SHP77 treated with DMSO at 0.1 percent for 48 hours (cell line): ENCODE measurements around the gene SLC11A1.

Source experiments
- DNase-seq: peaks from one replicate; lab custom pipeline; 2025; lab: John Stamatoyannopoulos, UW

Gene SLC11A1

GRCh38 chr2:218381916-218382366 is at the start of gene SLC11A1:
TSS of gene SLC11A1 (plus strand) at chr2:218382273. CDS start at chr2:218382369, 96 bp downstream.
- DNase-seq, result no peak

GRCh38 chr2:218332288-218332687 is 49.8 kb upstream of the SLC11A1 start:
- no peak for DNase-seq

DNA sequence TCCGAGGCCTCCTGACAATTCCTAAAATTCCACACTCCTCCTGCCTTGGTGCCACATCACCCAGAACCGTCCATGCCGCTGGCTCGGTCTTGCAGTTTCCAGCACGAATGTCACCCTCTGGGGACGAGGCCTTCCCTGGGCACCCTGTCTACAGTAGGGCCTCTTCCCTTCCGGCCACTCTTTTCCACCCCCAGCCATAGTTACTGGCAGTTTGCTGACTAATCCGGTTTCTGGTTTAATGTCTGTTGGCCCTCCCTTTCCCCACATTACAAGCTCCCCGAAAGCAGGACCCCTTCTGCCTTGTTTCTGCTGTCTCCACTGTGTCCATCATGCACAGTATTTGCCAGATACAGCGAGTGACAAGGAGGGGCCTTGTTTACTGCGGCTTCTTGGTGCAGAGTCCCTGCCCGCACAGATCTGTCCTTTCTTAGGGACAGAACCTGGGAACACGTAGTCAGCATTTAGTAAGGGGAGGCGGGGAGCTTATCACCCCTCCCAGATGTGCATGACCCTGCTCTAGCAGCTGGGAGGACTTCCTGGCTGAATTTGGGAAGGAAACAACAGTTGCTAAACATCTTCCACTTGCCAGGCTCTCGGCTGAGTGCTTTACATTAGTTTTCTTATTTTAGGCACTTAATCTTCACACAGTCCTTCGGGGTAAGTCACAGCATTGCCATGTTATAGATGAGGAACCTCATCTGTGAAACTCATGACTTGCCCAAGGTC is 49.0 kb upstream of the SLC11A1 start:
- DNase-seq, result no peak

DNA sequence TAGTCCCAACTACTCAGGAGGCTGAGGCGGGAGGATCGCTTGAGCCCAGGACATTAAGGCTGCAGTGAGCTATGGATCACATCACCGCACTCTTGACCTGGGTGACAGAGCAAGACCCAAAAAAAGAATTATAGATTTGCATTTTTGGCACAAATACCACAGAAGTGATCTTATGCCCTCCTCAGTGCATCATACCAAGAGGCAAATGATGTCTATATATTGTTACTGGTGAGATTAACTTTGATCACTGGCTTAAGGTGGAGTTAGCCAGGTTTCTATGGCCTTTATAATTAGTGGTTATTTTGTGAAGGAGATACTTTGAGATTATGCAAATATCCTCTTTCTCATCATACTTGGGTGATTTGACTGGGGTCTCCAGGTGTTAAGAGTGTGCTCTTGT is 47.5 kb upstream of the SLC11A1 start:
- no peak for DNase-seq

GRCh38 chr2:218340656-218341055 is 41.4 kb upstream of the SLC11A1 start:
- no peak for DNase-seq

- no peak for DNase-seq
Observed at GRCh38 chr2:218341381-218341780, 40.7 kb upstream of the SLC11A1 start.

DNA sequence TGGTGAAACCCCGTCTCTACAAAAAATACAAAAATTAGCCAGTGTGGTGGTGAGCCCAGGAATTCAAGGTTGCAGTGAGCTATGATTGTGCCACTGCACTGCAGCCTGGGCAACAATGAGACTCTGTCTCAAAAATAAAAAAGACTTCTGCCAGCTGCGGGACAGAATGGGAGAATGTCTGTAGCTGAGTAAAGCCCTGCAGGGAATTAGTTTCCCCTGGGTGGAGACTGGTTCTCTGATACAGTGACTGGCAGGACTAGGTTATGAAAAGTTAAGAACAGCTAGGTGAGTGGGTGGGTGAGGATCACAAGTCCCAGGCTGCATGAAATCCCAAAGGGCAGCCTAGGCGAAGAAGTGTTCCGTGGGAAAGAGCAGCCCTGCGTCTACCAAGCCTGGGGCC is 39.2 kb upstream of the SLC11A1 start:
- no peak for DNase-seq

GRCh38 chr2:218343591-218343990 is 38.5 kb upstream of the SLC11A1 start:
- DNase-seq, result no peak

- no peak for DNase-seq
Observed at GRCh38 chr2:218344090-218344754, 37.9 kb upstream of the SLC11A1 start.

GRCh38 chr2:218344755-218345417 is 37.2 kb upstream of the SLC11A1 start:
- no peak for DNase-seq

DNA sequence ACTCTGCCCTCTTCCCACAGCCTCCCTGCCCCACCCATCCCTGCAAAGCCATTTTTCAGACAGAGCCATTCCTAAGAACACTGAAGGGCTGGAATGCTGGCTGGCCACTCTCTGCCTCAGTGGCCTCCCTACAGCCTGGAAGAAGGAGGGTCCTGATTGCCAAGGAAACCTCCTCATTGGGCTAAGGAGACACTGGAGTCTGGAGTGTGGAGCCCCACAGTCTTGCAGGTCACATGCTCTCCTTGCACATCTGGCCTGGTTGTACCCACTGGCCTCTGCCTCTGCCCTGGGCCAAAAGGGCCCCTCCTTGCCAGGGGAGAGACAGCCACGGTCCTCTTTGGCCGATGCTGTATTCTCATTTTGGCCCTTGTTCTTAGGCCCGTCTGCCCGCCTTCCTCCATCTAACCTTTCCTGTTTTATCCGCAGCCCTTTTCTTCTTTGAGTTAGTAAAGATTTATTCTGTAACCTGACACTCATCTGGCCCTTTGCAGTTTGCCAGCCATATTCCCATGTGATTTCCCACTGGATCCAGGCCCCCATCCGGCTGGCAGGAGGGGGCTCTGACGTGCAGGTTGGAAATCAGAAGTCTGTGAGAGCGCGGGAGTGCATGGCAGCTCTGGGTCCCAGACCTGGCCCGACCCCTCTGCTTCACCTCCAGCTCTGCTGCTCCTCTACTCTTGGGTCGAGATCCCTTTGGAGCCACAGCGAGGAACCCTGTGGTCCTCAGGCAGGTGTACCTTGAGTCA is 36.4 kb upstream of the SLC11A1 start:
- DNase-seq, result no peak

DNA sequence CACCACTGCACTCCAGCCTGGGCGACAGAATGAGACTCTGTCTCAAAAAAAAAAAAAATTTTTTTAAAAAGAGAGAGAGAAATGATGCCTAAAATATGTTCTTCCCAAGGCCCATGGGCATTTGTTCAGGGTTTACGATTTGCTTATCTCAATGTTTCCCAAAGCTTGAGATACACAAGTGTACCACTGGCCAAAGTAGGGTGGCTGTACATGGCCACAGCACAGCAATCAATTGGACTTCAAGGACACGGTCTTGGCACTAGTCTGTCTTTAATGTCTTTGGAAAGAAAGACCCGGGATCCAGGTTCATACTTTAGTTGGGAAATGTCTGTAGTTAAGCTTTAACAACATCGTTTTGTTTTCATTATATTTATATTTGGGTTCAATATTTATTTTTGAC is 34.9 kb upstream of the SLC11A1 start:
- no peak for DNase-seq

DNA sequence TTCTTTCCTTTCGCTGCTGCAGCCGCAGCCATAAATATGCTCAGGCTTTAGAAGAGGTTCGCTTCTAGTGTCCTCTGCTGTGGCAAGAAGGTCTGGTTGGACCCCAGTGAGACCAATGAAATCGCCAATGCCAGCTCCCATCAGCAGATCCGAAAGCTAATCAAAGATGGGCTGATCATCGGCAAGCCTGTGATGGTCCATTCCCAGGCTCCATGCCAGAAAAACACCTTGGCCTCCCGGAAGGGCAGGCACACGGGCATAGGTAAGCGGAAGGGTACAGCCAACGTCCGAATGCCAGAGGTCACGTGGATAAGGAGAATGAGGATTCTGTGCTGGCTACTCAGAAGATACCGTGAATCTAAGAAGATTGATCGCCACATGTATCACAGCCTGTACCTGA is 28.0 kb upstream of the SLC11A1 start:
- no peak for DNase-seq

GRCh38 chr2:218354850-218355443 is 27.1 kb upstream of the SLC11A1 start:
- DNase-seq, result no peak

- DNase-seq, result no peak
Observed at GRCh38 chr2:218357236-218358177, 24.6 kb upstream of the SLC11A1 start.

- DNase-seq, result no peak
Observed at GRCh38 chr2:218360453-218360852, 21.6 kb upstream of the SLC11A1 start.

DNA sequence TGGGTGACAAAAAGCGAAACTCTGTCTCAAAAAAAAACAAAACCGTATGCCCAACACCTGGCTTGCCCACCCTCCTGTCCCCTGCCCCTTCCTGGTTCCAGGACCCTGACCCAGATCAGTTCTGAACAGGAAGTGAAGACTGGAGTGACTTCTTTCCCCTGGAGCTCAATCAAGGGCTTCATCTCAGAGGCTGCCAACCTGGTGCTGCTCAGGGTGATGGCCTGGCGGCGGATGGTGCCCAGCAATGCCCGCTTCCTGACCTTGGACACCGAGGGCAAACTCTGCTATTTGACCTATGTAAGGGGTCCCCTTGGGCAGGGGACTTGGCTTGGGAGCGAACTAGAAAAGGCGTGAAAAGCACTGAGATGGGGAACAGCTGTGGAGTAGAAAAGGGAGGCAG is 19.5 kb upstream of the SLC11A1 start:
- no peak for DNase-seq

- DNase-seq, result no peak
Observed at GRCh38 chr2:218363736-218364135, 18.3 kb upstream of the SLC11A1 start.

DNA sequence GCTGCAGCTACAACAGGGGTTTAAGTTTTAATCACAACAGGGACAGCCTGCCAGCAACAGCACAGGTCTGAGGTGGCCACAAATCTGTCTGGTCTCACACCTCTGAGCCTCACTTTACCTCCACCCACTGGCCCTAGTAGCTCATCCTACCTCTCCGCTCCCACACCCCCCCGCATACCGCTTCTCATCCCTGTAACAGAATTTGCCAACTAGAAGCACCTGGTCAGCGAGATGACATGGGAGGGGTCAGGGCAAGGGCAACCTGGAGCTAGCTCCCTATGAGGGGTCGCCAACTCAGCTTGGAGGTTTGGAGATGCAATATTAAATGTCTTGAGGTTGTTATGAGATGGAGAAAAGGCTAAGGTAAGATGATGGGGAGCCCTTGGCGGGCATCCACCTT is 17.9 kb upstream of the SLC11A1 start:
- DNase-seq, result no peak

DNA sequence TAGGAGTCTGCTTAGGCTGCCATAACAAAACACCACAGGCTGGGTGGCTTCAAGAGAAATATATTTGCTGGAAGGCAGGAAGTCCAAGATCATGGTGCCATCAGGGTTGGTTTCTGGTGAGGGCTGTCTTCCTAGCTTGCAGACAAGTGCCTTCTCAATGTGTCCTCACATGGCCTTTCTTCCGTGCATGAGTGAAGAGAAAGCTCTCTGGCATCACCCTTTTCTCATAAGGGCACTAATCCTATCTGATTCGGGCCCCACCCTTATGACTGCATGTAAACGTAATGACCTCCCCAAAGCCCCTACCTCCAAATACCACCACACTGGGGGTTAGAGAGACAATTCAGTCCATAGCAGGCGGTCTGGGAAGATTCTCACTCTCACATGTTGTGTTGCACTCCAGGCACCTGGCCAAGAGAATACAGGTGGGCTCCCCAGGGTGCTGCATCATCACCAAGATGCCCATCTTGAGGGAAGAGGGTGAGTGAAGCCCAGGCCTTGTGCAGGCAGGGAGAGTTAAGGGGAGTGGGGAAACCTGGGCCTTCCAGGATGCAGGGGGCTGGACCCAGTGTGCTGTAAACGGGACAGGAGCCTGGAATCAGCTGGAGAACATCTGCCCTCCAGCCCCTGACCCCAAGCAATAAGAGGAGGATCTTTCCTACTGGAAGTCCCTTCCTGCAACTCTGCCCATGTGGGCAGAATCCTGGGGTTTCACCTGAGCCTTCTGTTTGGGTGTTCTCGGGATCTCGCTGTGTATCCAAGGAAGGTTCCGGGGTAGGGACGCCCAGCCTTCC is 15.3 kb upstream of the SLC11A1 start:
- DNase-seq, result no peak
